PC-9 (cell line): ENCODE results near the gene OR7D2.

Experiments
- EZH2 ChIP-seq: fragments of 200-600 bp; sonication (generic); IDR thresholded peaks from 2 replicates; pipeline ENCODE4 v1.8.0; 2017; ENCODE audit warnings: antibody characterized with exemption, low read depth
- TF ChIP-seq, protein P1 (sequence below): fragments of 200-600 bp; sonication (generic); conservative IDR thresholded peaks from 2 replicates; pipeline ENCODE4 v1.6.1; 2017; ENCODE audit warnings: mixed run types, antibody characterized with exemption, mild to moderate bottlenecking, moderate library complexity

DNA sequence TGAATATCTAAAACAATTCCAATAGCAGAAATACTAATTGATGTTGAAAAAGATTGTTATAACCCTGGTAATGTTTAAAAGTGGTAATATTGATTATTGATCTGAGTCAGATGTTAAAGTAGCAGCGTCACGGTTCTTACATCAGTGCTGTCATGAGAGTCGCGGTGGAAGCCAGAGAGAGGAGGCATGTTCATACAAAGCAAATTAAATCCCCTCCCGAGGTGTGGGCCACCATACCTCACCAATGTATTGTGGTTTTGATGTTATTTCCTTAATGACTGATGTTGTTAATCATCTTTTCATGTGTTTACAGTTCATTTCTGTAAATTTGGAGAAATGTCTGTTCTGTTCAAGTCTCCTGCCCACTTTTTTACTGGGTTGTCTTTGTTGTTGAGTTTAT lies 27.4 kb upstream of the OR7D2 start:
- TF ChIP-seq, protein P1, sequence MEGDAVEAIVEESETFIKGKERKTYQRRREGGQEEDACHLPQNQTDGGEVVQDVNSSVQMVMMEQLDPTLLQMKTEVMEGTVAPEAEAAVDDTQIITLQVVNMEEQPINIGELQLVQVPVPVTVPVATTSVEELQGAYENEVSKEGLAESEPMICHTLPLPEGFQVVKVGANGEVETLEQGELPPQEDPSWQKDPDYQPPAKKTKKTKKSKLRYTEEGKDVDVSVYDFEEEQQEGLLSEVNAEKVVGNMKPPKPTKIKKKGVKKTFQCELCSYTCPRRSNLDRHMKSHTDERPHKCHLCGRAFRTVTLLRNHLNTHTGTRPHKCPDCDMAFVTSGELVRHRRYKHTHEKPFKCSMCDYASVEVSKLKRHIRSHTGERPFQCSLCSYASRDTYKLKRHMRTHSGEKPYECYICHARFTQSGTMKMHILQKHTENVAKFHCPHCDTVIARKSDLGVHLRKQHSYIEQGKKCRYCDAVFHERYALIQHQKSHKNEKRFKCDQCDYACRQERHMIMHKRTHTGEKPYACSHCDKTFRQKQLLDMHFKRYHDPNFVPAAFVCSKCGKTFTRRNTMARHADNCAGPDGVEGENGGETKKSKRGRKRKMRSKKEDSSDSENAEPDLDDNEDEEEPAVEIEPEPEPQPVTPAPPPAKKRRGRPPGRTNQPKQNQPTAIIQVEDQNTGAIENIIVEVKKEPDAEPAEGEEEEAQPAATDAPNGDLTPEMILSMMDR, result no peak
- no peak for TF ChIP-seq EZH2
